ENCODE results near the gene DGKQ. TPM values are rescaled to one million over a fixed set of nuclear protein-coding genes. Genes with fewer than 3 reads are reported as not detected.

The DGKQ gene
- total and polyA plus RNA-seq, 2 donors from 2014 or later = 3.5 to 13.7 TPM

GRCh38 chr4:970046-970745 is 3.2 kb downstream of the DGKQ start:
- H3K4me1 ChIP-seq (ENCODE audit: control insufficient read depth in 2 of 3, insufficient read depth in 2 of 3, low read depth in 1 of 3, low read length in 3 of 3) = peaks cover 0 to 21% (median 5%) of the 10 kb centered on the region in 3 donors
- H3K27ac ChIP-seq (ENCODE audit: low read depth in 2 of 2, low read length in 2 of 2) = no peak overlapping the region
- no peak for TF ChIP-seq CTCF (IDR thresholded peaks at IDR 0.05; ENCODE audit: borderline replicate concordance, extremely low read depth, insufficient read depth)
- DNase-seq = no peak
- no peak for FAIRE-seq
- no peaks in the 10 kb centered on the region for H3K9me3 ChIP-seq (ENCODE audit: control insufficient read depth in 2 of 3, insufficient read depth in 1 of 3, low read length in 3 of 3)
- no peaks in the 10 kb centered on the region for H3K27me3 ChIP-seq (ENCODE audit: control insufficient read depth, insufficient read depth, low read length)
- no peaks in the 10 kb centered on the region for H3K36me3 ChIP-seq (ENCODE audit: control insufficient read depth in 2 of 3, insufficient read depth in 3 of 3, low read length in 3 of 3)
- no peak overlapping the region for H3K4me3 ChIP-seq (ENCODE audit: low read length in 3 of 3)
- intact Hi-C loops (cut with DNase I) = no loop called here
- H3K9ac ChIP-seq (ENCODE audit: low read length in 3 of 3) = no peak overlapping the region

GRCh38 chr4:968621-969394 is 4.6 kb downstream of the DGKQ start:
- TF ChIP-seq CTCF (IDR thresholded peaks at IDR 0.05; ENCODE audit: borderline replicate concordance, extremely low read depth, insufficient read depth) = no peak
- intact Hi-C loops (cut with DNase I) = no loop called here
- no peaks in the 10 kb centered on the region for H3K36me3 ChIP-seq (ENCODE audit: control insufficient read depth in 2 of 3, insufficient read depth in 3 of 3, low read length in 3 of 3)
- peaks cover 0 to 19% (median 5%) of the 10 kb centered on the region in 3 donors for H3K4me1 ChIP-seq (ENCODE audit: control insufficient read depth in 2 of 3, insufficient read depth in 2 of 3, low read depth in 1 of 3, low read length in 3 of 3)
- no peak overlapping the region for H3K4me3 ChIP-seq (ENCODE audit: low read length in 3 of 3)
- H3K9me3 ChIP-seq (ENCODE audit: control insufficient read depth in 2 of 3, insufficient read depth in 1 of 3, low read length in 3 of 3) = no peaks in the 10 kb centered on the region
- FAIRE-seq (no peak), DNase-seq (peak in 1 of 5 donors; percentile 72)
- no peaks in the 10 kb centered on the region for H3K27me3 ChIP-seq (ENCODE audit: control insufficient read depth, insufficient read depth, low read length)
- H3K9ac ChIP-seq (ENCODE audit: low read length in 3 of 3) = no peak overlapping the region
- no peak overlapping the region for H3K27ac ChIP-seq (ENCODE audit: low read depth in 2 of 2, low read length in 2 of 2)

GRCh38 chr4:968221-968620 is 5.1 kb downstream of the DGKQ start:
- Histone ChIP-seq H3K27ac (ENCODE audit: low read depth in 2 of 2, low read length in 2 of 2) (no peak overlapping the region), H3K27me3 (ENCODE audit: control insufficient read depth, insufficient read depth, low read length) (no peaks in the 10 kb centered on the region), H3K9ac (ENCODE audit: low read length in 3 of 3) (no peak overlapping the region), H3K9me3 (ENCODE audit: control insufficient read depth in 2 of 3, insufficient read depth in 1 of 3, low read length in 3 of 3) (no peaks in the 10 kb centered on the region), H3K36me3 (ENCODE audit: control insufficient read depth in 2 of 3, insufficient read depth in 3 of 3, low read length in 3 of 3) (no peaks in the 10 kb centered on the region), H3K4me3 (ENCODE audit: low read length in 3 of 3) (no peak overlapping the region), H3K4me1 (ENCODE audit: control insufficient read depth in 2 of 3, insufficient read depth in 2 of 3, low read depth in 1 of 3, low read length in 3 of 3) (peaks cover 0 to 19% (median 5%) of the 10 kb centered on the region in 3 donors)
- FAIRE-seq (no peak), DNase-seq (peak in 4 of 5 donors; percentile 41 to 75 (median 62))
- intact Hi-C loops (cut with DNase I) = no loop called here
- no peak for TF ChIP-seq CTCF (IDR thresholded peaks at IDR 0.05; ENCODE audit: borderline replicate concordance, extremely low read depth, insufficient read depth)

Measured in kidney (tissue), 14 donors.